ENCODE results near the gene CACNA1B. TPM values are rescaled to one million over a fixed set of nuclear protein-coding genes. Genes with fewer than 3 reads are reported as not detected.
"Not testable (repeated sequence)": the region's sequence is repeated elsewhere in the genome, so short reads cannot be mapped to it uniquely, and the experiment has no call there.

CACNA1B gene
- total RNA-seq, 1 experiment from 2014 or later, result not detected

- no peak overlapping the region for H3K27ac Mint-ChIP-seq (ENCODE audit: unreplicated experiment)
- BruUV-seq (replicated peaks), result no TSS peak
- no peaks in the 10 kb centered on the region for H3K9me3 Mint-ChIP-seq (ENCODE audit: low read depth, unreplicated experiment)
- no peak overlapping the region for H3K4me3 Mint-ChIP-seq (ENCODE audit: low read depth, unreplicated experiment)
- CTCF ChIA-PET, result interaction anchor here (1.3 kb wide), 1 partner anchor 10 kb away, joined by 3 read pairs; no protein-coding TSS in a partner anchor
- no peaks in the 10 kb centered on the region for H3K36me3 Mint-ChIP-seq (ENCODE audit: insufficient read depth, unreplicated experiment)
- H3K27me3 Mint-ChIP-seq (ENCODE audit: unreplicated experiment), result peaks cover 63% of the 10 kb centered on the region
- no peak for DNase-seq
- no peaks in the 10 kb centered on the region for H3K4me1 Mint-ChIP-seq (ENCODE audit: low read depth, unreplicated experiment)
- TF ChIP-seq CTCF (IDR thresholded peaks at IDR 0.05; ENCODE audit: unreplicated experiment), result no peak
- intact Hi-C loops (cut with micrococcal nuclease; ENCODE audit: unreplicated experiment), result no loop called here
Observed at GRCh38 chr9:138014563-138014945, 137.0 kb downstream of the CACNA1B start.

- H3K36me3 Mint-ChIP-seq (ENCODE audit: insufficient read depth, unreplicated experiment), result no peaks in the 10 kb centered on the region
- no peaks in the 10 kb centered on the region for H3K9me3 Mint-ChIP-seq (ENCODE audit: low read depth, unreplicated experiment)
- no peaks in the 10 kb centered on the region for H3K4me1 Mint-ChIP-seq (ENCODE audit: low read depth, unreplicated experiment)
- H3K27ac Mint-ChIP-seq (ENCODE audit: unreplicated experiment), result no peak overlapping the region
- H3K27me3 Mint-ChIP-seq (ENCODE audit: unreplicated experiment), result peaks cover 56% of the 10 kb centered on the region
- no peak for TF ChIP-seq CTCF (IDR thresholded peaks at IDR 0.05; ENCODE audit: unreplicated experiment)
- CTCF ChIA-PET, result interaction anchor here (1.3 kb wide), 1 partner anchor 9 kb away, joined by 3 read pairs; no protein-coding TSS in a partner anchor
- intact Hi-C loops (cut with micrococcal nuclease; ENCODE audit: unreplicated experiment), result no loop called here
- no peak for DNase-seq
- BruUV-seq (replicated peaks), result no TSS peak
- no peak overlapping the region for H3K4me3 Mint-ChIP-seq (ENCODE audit: low read depth, unreplicated experiment)
Observed at GRCh38 chr9:138015021-138015829, 137.6 kb downstream of the CACNA1B start.

GRCh38 chr9:138016406-138017187, 139.0 kb downstream of the CACNA1B start:
- BruUV-seq (replicated peaks), result no TSS peak
- H3K4me1 Mint-ChIP-seq (ENCODE audit: low read depth, unreplicated experiment), result no peaks in the 10 kb centered on the region

GRCh38 chr9:138017200-138017599, 139.6 kb downstream of the CACNA1B start:
- H3K27ac Mint-ChIP-seq (ENCODE audit: unreplicated experiment), result no peak overlapping the region
- CTCF ChIA-PET, result no interaction called here

More at GRCh38 chr9:138016406-138017187, 139.0 kb downstream of the CACNA1B start:
- Mint-ChIP-seq H3K27ac (ENCODE audit: unreplicated experiment) (no peak overlapping the region), H3K27me3 (ENCODE audit: unreplicated experiment) (peaks cover 43% of the 10 kb centered on the region), H3K4me3 (ENCODE audit: low read depth, unreplicated experiment) (no peak overlapping the region), H3K36me3 (ENCODE audit: insufficient read depth, unreplicated experiment) (no peaks in the 10 kb centered on the region), H3K9me3 (ENCODE audit: low read depth, unreplicated experiment) (no peaks in the 10 kb centered on the region)
- DNase-seq, result no peak
- TF ChIP-seq CTCF (IDR thresholded peaks at IDR 0.05; ENCODE audit: unreplicated experiment), result no peak
- intact Hi-C loops (cut with micrococcal nuclease; ENCODE audit: unreplicated experiment), result no loop called here
- CTCF ChIA-PET, result no interaction called here

GRCh38 chr9:138019514-138019913, 141.9 kb downstream of the CACNA1B start:
- H3K27ac Mint-ChIP-seq (ENCODE audit: unreplicated experiment); DNase-seq; H3K9me3 Mint-ChIP-seq (ENCODE audit: low read depth, unreplicated experiment); H3K4me1 Mint-ChIP-seq (ENCODE audit: low read depth, unreplicated experiment); intact Hi-C loops (cut with micrococcal nuclease; ENCODE audit: unreplicated experiment); BruUV-seq (replicated peaks); H3K4me3 Mint-ChIP-seq (ENCODE audit: low read depth, unreplicated experiment); H3K36me3 Mint-ChIP-seq (ENCODE audit: insufficient read depth, unreplicated experiment): not testable (repeated sequence)
- CTCF ChIA-PET, result interaction anchor here (0.6 kb wide), 1 partner anchor 28 kb away, joined by 3 read pairs; no protein-coding TSS in a partner anchor
- peaks cover 38% of the 10 kb centered on the region for H3K27me3 Mint-ChIP-seq (ENCODE audit: unreplicated experiment)

More at GRCh38 chr9:138017200-138017599, 139.6 kb downstream of the CACNA1B start:
- Mint-ChIP-seq H3K36me3 (ENCODE audit: insufficient read depth, unreplicated experiment) (no peaks in the 10 kb centered on the region), H3K27me3 (ENCODE audit: unreplicated experiment) (peaks cover 36% of the 10 kb centered on the region), H3K4me1 (ENCODE audit: low read depth, unreplicated experiment) (no peaks in the 10 kb centered on the region), H3K9me3 (ENCODE audit: low read depth, unreplicated experiment) (no peaks in the 10 kb centered on the region), H3K4me3 (ENCODE audit: low read depth, unreplicated experiment) (no peak overlapping the region)
- TF ChIP-seq CTCF (IDR thresholded peaks at IDR 0.05; ENCODE audit: unreplicated experiment), result no peak
- no peak for DNase-seq
- intact Hi-C loops (cut with micrococcal nuclease; ENCODE audit: unreplicated experiment), result no loop called here
- no TSS peak for BruUV-seq (replicated peaks)
